Measurements from ENCODE around the gene ZNF184. TPM values are rescaled to one million over a fixed set of nuclear protein-coding genes. Genes with fewer than 3 reads are reported as not detected.

ZNF184 gene
- total RNA-seq, 2 experiments from 2014 or later, result 12.4 to 12.9 TPM

Other genes starting within 250 kb of the ZNF184 start
- under 1 TPM; 0.33 to 0.82 TPM for gene PRSS16, start 225.4 kb downstream of the ZNF184 start, total RNA-seq
- not detected for gene POM121L2, start 160.8 kb downstream of the ZNF184 start, total RNA-seq
- gene ZNF391, start 84.3 kb downstream of the ZNF184 start, total RNA-seq, result 1 to 10 TPM in 1 of 2 experiments, under 1 TPM in 1; 0.73 to 1.3 TPM

Data from activated CD8-positive, alpha-beta memory T cell treated with anti-CD3 and anti-CD28 coated beads, Interleukin-2, amount 10 ng/mL, durations not matched to agents 7 days and 5 days (primary cell).